ENCODE data around the gene TAGLN.
"Not testable (repeated sequence)": the region's sequence is repeated elsewhere in the genome, so short reads cannot be mapped to it uniquely, and the experiment has no call there.

The TAGLN gene

DNA sequence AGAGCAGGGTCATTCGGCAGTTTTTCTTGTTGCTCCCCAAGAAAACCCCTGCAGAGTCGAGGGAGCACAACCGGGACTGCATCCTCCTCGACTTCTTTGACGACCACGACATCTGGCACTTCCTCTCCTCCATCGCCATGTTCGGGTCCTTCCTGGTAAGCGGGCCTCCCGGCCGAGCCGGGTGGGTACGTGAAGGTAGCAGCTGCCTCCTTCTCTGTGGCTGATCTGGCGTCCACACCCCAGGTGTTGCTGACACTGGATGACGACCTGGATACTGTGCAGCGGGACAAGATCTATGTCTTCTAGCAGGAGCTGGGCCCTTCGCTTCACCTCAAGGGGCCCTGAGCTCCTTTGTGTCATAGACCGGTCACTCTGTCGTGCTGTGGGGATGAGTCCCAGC, 3.4 kb upstream of the TAGLN start:
- DNase-seq (ENCODE audit: low read depth): no peak

DNA sequence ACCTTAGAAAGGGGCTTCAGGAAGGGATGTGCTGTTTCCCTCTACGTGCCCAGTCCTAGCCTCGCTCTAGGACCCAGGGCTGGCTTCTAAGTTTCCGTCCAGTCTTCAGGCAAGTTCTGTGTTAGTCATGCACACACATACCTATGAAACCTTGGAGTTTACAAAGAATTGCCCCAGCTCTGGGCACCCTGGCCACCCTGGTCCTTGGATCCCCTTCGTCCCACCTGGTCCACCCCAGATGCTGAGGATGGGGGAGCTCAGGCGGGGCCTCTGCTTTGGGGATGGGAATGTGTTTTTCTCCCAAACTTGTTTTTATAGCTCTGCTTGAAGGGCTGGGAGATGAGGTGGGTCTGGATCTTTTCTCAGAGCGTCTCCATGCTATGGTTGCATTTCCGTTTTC, 2.2 kb upstream of the TAGLN start:
- no peak for DNase-seq (ENCODE audit: low read depth)

DNA sequence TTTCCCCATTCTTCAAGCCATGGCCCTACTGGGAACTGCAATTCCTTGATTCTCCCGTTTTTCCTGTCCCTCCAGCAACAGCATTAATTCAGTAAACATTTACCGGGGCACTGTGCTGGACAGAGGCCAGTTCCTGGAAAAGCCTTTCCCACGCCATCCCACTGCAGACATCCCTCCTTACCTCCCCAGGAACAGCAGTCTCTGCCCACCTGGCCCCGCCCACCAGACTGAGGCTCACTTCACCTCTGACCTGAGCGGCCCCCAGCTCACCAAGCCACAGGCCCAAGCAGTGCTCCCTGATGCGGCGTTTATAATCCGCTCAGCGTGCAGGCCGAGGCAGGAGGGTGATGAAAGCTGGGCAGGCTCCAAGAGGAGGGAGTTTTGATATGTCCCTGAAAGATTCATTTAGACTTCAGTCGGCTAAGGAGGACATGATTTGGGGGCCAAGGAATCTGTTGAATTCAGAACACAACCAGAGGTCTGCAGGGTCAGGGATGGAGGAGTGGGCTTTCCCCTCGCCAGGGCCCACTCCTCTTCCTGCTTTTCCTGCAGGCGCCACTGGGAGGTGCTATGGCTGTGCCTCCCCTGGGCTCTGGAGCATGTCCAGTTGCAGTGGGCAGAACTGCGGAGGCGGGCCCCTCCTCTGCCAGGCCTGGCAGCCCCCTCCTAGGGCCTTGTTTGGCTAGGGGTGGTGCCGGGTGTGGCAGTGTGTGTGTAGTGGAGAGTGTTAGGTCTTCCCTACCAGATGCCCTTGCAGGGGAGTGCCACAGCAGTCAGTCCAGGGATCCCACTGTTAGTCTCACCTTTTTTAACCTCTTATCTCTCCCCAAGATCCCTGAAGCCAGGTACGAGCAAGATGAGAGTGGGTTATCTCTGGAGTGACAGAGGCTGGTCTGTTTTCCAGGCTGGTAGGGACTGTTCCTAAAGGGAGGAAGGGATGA, 1.4 kb upstream of the TAGLN start:
- no peak for DNase-seq (ENCODE audit: low read depth)

DNA sequence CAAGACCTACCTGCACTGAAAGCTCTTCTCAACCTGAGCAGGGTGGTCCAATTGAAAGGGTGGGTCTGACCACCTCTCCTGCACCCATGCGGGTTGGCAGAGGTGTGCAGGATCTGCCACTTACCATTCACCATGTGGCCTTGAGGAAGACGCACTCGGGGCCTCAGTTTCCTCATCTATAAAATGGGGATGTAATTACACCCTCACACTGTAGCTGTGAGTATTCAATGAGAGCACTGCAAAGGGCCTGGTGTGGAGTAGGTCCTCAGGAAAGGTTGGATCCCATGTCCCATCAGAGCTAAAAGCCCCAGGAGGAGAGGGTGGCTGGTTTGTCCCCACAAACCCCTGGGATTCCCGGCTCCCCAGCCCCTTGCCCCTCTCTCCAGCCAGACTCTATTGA, 557 bp upstream of the TAGLN start:
- DNase-seq (ENCODE audit: low read depth): no peak

DNA sequence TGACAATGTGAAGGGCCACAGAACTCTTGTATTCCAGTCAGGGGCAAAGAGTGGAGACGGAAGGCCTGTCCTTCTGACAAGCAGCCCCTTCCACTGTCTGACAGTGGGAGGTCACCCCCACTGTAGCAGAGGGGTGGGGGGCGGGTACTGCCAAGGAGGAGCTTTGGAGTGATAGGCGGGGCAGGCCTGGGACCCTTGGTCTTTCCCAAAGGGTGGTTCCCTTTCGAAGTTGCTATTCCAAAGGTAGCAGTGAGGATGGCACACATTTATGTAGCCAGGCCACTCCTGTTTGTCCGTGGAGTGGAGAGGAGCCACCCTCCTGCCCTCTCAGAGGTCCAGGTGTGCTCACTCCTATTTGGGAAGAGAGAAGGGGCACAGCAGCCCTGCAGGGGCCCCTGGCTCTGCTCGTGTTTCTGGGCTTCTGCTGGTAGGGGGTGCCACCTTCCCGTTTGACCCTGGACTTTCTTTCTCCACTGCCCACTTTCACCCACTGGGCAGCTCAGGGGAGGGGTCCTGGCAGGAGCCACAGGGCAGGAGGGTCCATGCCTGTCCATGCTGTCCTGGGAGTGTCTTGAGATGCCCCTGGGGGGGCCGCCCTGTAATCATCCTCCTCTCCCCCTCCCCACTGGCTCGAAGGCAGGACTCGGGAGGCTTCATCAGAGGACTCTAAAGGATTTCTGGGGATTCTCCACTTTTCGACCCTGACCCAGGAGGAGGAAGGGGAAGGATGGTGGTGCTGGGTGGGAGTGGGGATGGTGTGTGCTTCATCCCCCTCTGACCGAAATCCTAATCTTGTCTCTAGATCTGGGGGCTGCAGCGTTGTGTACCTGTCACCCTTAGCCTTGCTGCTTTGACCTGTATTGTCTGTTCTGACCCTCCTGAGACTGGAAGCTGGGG, 994 bp downstream of the TAGLN start:
- no peak for DNase-seq (ENCODE audit: low read depth)

DNA sequence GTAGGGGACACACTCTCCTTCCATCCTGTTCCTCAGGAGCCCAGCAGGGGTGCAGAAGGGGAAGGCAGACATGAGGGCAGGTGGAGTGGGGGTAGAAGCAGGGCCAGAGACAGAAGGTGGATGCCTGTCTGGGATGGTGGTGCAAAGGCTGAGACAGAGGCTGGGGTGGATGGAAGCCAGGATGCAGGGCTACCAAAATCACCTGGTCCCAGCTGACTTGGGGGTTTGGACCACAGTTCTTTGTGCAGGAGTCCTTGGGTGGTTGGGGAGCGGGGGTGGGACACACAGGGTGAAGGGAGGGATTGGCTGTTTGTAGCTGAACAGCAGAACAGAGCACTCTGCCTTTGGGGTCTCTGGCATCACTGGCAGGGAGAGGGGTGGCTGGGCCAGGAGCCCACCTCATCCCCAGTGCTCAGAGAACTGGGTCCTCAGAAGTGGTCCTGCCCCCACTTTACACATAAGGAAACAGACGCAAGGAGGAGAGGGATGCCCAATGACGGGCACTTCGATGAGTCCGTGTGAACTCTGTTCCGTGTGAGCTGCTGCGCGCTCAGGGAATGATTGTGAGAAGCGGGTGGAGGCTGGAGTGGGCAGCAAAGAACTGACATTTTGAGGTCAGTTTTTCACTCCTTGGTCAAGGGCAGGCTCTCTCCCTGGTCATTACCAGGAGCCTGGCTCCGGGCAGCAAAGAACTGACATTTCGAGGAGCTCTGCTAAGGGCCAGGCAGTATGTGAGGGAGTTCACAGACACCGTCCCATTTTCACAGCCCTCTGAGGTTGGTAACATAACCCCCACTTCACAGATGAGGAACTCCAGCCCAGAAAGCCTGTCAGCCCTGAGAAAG, 1.9 kb downstream of the TAGLN start:
- no peak for DNase-seq (ENCODE audit: low read depth)

DNA sequence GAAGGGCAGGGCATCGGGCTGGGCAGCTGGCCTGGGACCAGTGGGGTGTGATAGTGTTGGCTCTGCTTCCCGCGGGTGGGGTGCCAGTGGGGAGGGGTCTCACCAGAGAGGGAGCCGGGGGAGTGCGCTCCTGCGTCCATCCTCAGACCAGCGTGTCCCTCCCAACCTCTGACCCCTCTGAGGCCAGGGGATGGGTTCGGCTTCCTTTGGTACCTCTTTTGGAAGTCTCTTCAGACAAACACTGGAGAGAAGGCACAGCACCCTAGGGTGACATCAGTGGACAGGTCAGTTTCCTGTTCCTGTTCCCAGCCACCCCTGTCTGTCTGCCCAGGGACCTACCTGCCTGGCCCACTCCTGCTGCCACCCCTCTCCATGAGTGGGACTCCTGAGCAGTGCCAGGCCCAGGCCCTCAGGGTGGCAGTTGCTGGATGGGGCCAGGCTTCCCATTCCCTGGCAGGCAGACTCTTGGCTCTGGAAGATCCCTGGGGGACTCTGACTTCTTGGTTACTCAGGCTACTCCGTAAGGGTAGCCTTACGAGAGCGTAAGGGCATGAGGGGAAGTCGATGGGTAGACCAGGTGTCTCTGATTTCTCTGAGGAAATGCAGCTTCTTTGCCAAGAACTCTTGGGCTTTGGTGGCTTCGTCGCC, 2.6 kb downstream of the TAGLN start:
- DNase-seq (ENCODE audit: low read depth): no peak

DNA sequence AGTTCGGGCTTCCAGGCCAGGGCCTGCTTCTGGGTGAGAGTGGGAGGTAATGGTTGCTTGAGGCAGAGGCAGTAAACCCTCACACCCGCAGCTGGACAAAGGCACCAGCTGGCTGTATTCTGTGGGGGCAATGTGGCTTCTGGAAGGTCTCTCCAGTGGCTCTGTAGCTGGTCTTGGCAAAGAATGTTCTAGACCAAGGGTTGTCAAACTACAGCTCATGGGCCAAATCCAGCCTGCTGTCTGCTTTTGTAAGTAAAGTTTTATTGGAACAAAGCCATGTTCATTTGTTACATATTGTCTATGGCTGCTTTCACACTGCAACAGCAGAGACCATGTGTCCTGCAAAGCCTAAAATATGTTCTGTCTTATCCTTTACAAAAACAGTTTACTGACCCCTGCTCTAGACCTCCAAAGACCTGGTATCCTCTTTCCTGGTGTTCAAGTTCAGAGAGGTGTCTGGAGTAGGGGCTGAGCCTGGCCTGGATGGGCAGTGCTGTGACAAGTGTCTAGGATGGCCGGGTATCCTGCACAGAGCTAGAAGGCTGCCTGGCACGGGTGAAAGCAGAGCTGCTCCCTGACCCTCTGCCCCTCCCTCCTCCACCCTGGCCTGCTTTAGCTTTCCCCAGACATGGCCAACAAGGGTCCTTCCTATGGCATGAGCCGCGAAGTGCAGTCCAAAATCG, 3.4 kb downstream of the TAGLN start:
- DNase-seq (ENCODE audit: low read depth): no peak

DNA sequence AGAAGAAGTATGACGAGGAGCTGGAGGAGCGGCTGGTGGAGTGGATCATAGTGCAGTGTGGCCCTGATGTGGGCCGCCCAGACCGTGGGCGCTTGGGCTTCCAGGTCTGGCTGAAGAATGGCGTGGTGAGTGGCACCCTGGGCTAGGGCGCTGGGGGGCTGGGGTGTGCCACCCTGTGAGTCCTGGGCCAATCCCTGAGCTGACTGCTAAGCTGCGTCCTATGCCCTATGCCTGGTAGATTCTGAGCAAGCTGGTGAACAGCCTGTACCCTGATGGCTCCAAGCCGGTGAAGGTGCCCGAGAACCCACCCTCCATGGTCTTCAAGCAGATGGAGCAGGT, 3.9 kb downstream of the TAGLN start:
- DNase-seq (ENCODE audit: low read depth): no peak

DNA sequence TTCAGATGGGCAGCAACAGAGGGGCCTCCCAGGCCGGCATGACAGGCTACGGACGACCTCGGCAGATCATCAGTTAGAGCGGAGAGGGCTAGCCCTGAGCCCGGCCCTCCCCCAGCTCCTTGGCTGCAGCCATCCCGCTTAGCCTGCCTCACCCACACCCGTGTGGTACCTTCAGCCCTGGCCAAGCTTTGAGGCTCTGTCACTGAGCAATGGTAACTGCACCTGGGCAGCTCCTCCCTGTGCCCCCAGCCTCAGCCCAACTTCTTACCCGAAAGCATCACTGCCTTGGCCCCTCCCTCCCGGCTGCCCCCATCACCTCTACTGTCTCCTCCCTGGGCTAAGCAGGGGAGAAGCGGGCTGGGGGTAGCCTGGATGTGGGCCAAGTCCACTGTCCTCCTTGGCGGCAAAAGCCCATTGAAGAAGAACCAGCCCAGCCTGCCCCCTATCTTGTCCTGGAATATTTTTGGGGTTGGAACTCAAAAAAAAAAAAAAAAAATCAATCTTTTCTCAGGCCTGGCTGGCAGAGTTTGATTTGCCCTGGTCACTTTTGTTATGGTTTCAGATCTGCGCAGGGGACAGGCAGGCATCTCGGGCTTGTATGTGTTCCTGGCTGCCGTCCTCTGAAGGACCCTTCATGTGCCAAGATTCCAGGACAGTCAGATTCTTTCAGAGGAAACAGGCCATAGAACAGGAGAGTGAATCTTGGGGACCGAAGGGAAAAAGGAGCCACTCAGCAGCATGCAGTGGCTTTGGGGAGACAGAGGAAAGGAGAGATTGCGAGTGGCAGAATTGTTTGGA, 5.3 kb downstream of the TAGLN start:
- DNase-seq (ENCODE audit: low read depth): no peak

DNA sequence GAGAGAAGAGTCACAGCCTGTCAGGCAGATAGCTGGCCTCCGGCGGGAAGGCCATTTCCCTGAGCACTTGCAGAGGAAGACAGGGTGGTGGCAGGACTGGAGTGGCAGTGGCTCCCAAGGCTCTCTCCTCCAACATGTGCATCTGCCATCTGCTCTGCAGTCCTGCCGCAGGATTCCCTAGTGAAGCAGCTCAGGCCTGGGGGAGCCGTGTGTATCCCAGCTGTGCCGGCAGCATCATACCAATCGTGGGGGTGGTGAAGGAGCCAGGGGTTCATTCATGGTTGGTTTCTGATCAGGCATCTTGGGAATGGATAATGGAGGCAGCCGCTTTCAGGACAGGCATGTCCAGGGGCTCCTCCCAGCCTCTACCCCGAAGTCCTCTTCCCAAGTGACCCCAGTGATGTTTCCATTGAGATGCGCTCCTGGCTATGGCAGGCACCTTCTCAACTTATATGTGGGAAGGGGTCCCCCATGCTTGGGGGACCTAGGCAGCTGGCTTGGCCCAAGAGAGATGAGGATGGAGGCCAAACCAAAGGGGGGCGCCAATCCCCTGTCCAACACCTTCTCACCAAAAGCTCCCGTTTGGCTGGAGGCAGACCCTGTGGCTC, 6.1 kb downstream of the TAGLN start:
- no peak for DNase-seq (ENCODE audit: low read depth)

DNA sequence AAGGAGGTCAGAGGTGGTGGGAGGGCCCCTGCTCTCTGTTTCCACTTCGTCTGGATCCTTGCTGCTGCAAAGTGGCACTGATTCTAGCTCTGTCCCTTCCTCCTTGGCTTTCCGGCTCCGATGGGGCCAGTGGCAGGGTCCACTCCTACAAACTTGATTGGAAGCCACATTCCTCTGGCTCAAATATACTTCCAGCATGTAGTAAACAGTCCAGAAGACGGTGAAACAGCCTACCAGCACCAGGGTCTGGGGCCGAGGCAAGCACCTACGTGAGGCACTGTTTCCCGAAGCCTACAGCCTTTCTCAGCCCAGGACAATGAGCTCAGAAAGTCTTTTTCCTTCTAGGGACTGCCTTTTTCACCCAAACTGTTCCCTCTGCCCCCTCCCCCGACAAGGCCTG, 6.9 kb downstream of the TAGLN start:
- DNase-seq (ENCODE audit: low read depth): not testable (repeated sequence)

DNA sequence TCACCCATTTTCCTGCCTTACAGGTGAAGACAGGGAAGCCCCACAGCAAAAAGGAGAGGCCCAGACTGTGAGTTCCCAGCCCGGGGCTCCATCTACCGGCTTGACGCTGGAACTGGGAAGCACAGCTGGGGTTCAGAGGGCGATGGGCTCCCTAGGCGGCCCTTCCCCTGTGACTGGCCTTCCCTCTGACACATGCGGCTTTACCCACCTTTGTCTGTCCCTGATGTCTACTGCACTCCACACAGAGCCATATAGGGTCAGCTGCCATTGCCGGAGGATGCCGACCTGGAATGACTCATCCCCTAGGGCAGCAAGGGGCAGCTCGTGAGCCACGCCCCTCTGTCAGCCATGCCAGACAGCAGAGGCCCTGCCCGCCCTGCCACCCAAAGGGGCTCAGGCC, 7.7 kb downstream of the TAGLN start:
- DNase-seq (ENCODE audit: low read depth): not testable (repeated sequence)

DNA sequence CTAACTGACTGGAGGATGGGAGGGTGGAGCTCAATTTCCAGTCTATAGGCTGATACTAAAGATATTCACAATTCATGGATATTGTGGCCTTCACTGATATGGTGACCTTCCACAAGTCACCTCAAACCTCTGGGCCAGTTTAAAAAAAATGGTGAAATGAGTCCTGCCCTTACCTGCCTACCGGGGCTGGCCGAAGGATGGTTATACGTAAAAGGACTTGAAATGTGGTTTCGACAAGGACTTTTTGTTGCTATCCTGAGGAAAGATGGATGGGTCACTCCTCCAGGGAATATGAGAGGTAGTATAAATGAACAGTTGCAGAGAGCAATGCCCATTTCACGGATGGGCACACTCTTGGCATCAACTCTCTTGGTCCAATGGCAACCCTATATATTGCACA, 8.3 kb downstream of the TAGLN start:
- DNase-seq (ENCODE audit: low read depth): not testable (repeated sequence)

DNA sequence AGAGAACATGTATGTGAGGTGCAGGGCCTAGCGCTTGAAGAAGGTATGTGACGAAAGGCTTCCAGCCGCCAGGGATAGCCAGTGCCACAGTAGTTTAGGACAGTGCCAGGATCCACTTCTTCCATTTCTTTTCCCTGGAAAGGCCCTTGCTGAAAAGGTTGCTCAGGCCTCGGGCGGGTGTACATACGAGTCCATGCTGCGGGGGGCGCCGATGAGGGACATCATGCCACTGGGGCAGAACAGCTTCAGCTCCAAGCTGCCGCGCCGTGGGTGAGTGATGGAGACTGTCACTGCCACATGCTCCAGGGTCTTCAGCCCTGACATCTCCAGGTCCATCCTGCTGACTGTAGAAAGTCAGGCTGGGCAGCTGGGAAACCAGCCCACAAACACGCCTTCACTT, 9.5 kb downstream of the TAGLN start:
- not testable (repeated sequence) for DNase-seq (ENCODE audit: low read depth)

DNA sequence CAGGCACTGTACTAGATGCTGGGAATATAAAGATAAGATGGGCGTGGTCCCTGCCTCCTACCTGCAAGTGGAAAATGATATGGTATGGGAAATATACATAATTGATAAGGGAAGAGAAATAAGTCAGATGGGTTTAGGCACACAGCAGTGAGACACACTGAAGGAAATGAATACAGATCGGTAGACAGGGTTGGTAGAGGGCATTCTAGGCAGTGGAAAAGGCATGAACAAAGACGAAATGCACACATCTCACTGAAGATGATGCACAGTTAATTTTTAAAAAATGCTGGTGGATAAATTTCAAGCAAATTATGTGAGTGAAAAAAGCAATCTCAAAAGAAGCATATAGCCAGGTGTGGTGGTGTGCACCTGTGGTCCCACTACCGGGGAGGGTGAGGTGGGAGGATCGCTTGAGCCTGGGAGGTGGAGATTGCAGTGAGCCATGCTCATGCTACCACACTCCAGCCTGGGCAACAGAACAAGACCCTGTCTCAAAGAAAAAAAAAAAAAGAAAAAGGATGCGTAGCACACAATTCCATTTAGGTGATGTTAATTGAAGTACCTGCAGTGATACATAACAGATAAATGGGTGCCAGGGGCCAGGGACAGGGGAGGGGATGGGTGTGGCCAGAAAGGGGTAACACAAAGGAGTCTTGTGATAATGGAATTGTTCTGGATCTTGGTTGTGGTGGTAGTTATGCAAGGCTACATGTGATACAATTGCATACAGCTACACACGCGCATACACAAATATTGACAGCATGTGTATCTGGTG, 10.4 kb downstream of the TAGLN start:
- DNase-seq (ENCODE audit: low read depth): not testable (repeated sequence)

DNA sequence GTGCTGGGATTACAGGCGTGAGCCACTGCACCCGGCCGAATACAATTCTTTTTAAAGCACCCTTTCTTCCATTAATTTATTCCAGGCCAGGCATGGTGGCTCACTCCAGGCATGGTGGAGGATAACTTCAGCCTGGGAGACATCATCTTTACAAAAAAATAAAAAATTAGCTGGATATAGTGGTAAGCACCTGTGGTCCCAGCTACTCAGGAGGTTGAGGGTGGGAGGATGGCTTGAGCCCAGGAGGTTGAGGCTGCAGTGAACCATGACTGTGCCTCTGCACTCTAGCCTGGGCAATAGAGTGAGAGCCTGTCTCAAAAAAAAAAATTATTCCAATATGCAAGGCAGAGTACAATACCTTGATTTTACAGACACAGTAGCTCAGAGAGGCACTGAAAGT, 11.4 kb downstream of the TAGLN start:
- DNase-seq (ENCODE audit: low read depth): no peak

DNA sequence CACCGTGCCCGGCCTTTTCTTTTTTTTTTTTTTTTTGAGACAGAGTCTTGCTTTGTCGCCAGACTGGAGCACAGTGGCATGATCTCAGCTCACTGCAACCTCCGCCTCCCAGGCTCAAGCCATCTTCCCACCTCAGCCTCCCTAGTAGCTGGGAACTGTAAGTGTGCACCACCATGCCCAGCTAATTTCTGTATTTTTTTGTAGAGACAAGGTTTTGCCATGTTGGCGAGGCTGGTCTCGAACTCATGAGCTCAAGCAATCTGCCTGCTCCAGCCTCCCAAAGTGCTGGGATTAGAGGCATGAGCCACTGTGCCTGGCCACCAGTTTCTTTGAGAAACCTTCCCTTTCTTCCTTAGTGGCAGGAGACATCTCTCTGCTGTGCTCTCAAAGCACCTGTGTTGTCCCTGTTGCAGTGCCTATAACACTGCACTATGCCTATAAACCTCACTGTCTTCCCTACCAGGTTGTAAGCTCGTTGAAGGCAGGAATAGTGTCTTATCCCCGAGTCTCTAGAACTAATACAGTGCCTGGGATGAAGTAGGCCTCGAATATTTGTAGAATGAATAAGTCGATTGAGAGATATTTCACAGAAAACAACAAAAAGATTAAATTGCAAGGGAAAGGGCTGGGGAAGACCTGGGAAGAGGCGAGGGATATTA, 13.7 kb downstream of the TAGLN start:
- no peak for DNase-seq (ENCODE audit: low read depth)
